ENCODE results near the gene COL16A1. TPM values are rescaled to one million over a fixed set of nuclear protein-coding genes. Genes with fewer than 3 reads are reported as not detected.

Gene COL16A1
- total RNA-seq, 4 donors from 2014 or later = 4.3 to 11.4 (median 5.3) TPM

DNA sequence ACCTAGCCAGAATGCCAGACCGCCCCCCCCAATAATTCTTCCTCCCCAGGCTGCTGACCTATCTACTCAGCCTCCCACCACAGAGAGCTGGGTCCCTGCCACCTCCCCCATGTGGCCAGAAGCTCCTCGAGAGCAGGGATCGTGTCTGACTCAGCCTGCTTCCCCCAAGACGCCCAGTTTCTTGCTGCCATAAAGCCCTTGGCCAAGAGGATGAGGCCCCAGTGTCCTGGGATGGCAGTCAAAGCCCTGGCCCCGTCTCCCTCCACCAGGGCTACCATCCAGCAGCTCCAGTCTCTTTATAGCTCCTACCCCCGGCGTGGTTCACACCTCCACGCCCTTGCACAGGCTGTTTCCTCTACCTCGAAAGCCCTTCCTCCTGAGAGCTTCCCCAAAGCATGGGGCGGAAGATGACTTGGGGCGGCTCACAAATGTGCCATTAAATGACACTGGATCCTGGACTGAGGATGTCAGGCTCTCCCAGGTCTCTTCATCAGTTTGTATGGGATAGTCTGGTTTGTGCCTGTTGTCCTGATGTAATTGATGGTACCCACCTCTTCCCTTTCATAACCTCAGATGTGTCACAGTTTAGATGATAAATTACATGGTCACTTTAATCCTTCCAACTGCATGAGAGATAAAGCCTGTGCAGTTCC, 47.2 kb upstream of the COL16A1 start:
- Histone ChIP-seq H3K4me1 (peaks cover 16 to 42% of the 10 kb centered on the region in 2 donors), H3K9me3 (no peaks in the 10 kb centered on the region), H3K27me3 (no peaks in the 10 kb centered on the region), H3K36me3 (no peaks in the 10 kb centered on the region), H3K4me3 (no peak overlapping the region), H3K27ac (no peak overlapping the region)
- ATAC-seq (no peak), DNase-seq (no peak)
- TF ChIP-seq POLR2A (IDR thresholded peaks at IDR 0.05) = no peak
- intact Hi-C loops (cut with DNase I; ENCODE audit: low total_unique reads) = no loop called here
- in situ Hi-C loops (cut with MboI; ENCODE audit: low sequenced_read_pairs in 4 of 4) = no loop called here

- Histone ChIP-seq H3K4me1 (peaks cover 16 to 33% of the 10 kb centered on the region in 2 donors), H3K4me3 (no peak overlapping the region), H3K9me3 (no peaks in the 10 kb centered on the region), H3K27me3 (no peaks in the 10 kb centered on the region), H3K27ac (no peak overlapping the region), H3K36me3 (no peaks in the 10 kb centered on the region)
- intact Hi-C loops (cut with DNase I; ENCODE audit: low total_unique reads) = no loop called here
- DNase-seq (no peak), ATAC-seq (no peak)
- in situ Hi-C loops (cut with MboI; ENCODE audit: low sequenced_read_pairs in 4 of 4) = no loop called here
- no peak for TF ChIP-seq CTCF (IDR thresholded peaks at IDR 0.05 in 4 of 5, conservative IDR thresholded peaks at IDR 0.05 in 1 of 5)
- TF ChIP-seq POLR2A (IDR thresholded peaks at IDR 0.05) = no peak
Observed at GRCh38 chr1:31749785-31750735, 46.2 kb upstream of the COL16A1 start.

DNA sequence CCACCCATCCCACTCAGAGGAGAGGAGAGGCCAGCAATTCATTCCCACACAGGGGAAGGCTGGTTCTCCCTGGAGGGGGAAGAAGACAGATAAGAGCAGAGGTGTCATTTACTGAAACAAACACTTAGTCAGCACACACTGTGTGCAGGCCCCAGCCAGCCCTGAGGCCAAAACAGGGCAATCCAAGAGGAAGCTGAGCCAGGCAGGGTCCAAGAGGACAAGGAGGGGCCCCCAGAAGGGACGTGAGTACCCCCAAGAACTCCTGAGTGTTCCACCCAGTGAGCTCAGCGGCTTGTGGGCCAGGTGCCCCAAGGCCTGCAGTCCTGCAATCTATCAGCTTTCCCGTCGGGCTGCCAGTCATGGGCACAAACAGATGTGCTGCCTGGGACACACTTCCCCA, 44.5 kb upstream of the COL16A1 start:
- no peaks in the 10 kb centered on the region for H3K27me3 ChIP-seq
- no peak overlapping the region for H3K27ac ChIP-seq
- intact Hi-C loops (cut with DNase I; ENCODE audit: low total_unique reads) = no loop called here
- no peak for TF ChIP-seq POLR2A (IDR thresholded peaks at IDR 0.05)
- no peak for TF ChIP-seq CTCF (IDR thresholded peaks at IDR 0.05 in 4 of 5, conservative IDR thresholded peaks at IDR 0.05 in 1 of 5)
- ATAC-seq = no peak
- H3K36me3 ChIP-seq = no peaks in the 10 kb centered on the region
- H3K4me1 ChIP-seq = peaks cover 8 to 16% of the 10 kb centered on the region in 2 donors
- in situ Hi-C loops (cut with MboI; ENCODE audit: low sequenced_read_pairs in 4 of 4) = no loop called here
- no peaks in the 10 kb centered on the region for H3K9me3 ChIP-seq
- H3K4me3 ChIP-seq = no peak overlapping the region
- DNase-seq = no peak

GRCh38 chr1:31747304-31747703, 43.5 kb upstream of the COL16A1 start:
- Histone ChIP-seq H3K36me3 (no peaks in the 10 kb centered on the region), H3K4me1 (peaks cover 4 to 8% of the 10 kb centered on the region in 2 donors), H3K9me3 (no peaks in the 10 kb centered on the region), H3K27ac (no peak overlapping the region), H3K4me3 (no peak overlapping the region), H3K27me3 (no peaks in the 10 kb centered on the region)
- DNase-seq (no peak), ATAC-seq (no peak)
- intact Hi-C loops (cut with DNase I; ENCODE audit: low total_unique reads) = no loop called here
- TF ChIP-seq POLR2A (IDR thresholded peaks at IDR 0.05) (no peak), CTCF (IDR thresholded peaks at IDR 0.05 in 4 of 5, conservative IDR thresholded peaks at IDR 0.05 in 1 of 5) (no peak)
- in situ Hi-C loops (cut with MboI; ENCODE audit: low sequenced_read_pairs in 4 of 4) = no loop called here

- intact Hi-C loops (cut with DNase I; ENCODE audit: low total_unique reads) = no loop called here
- Histone ChIP-seq H3K27ac (no peak overlapping the region), H3K9me3 (no peaks in the 10 kb centered on the region), H3K36me3 (no peaks in the 10 kb centered on the region), H3K4me1 (peaks cover 4 to 8% of the 10 kb centered on the region in 2 donors), H3K27me3 (no peaks in the 10 kb centered on the region), H3K4me3 (no peak overlapping the region)
- in situ Hi-C loops (cut with MboI; ENCODE audit: low sequenced_read_pairs in 4 of 4) = no loop called here
- ATAC-seq (no peak), DNase-seq (no peak)
- TF ChIP-seq POLR2A (IDR thresholded peaks at IDR 0.05) = no peak
- TF ChIP-seq CTCF (IDR thresholded peaks at IDR 0.05 in 4 of 5, conservative IDR thresholded peaks at IDR 0.05 in 1 of 5) = no peak
Observed at GRCh38 chr1:31746687-31747086, 42.9 kb upstream of the COL16A1 start.

Measured in gastrocnemius medialis (tissue), 4 donors.